Mucosa of descending colon (tissue), 3 donors: ENCODE results near the gene CELF4. TPM values are rescaled to one million over a fixed set of nuclear protein-coding genes. Genes with fewer than 3 reads are reported as not detected.

ENCODE experiments used
- ATAC-seq: fragments of 200-7000 bp; cut with Tn5 transposase; one replicate; pipeline ENCODE4 v1.9.1; 2020; ENCODE audit warnings: mild to moderate bottlenecking, moderate library complexity
- DNase-seq, 3 donors: peaks; one replicate each; pipeline ENCODE4 v3.0.0-alpha.2; 2020
- H3K36me3 ChIP-seq: fragments of 200-600 bp; one replicate; pipeline ENCODE4 v1.8.0; 2021; ENCODE audit warnings: low read depth, mild to moderate bottlenecking
- H3K4me1 ChIP-seq: fragments of 200-600 bp; one replicate; pipeline ENCODE4 v1.8.0; 2021; ENCODE audit warnings: low read depth, mild to moderate bottlenecking
- H3K4me3 ChIP-seq: fragments of 200-600 bp; one replicate; pipeline ENCODE4 v1.8.0; 2021; ENCODE audit warnings: mild to moderate bottlenecking
- H3K9me3 ChIP-seq: fragments of 200-600 bp; one replicate; pipeline ENCODE4 v1.8.0; 2021; ENCODE audit warnings: mild to moderate bottlenecking
- CTCF ChIP-seq: fragments of 200-600 bp; IDR thresholded peaks from one replicate; pipeline ENCODE4 v1.8.0; 2022; ENCODE audit warnings: antibody characterized with exemption, mild to moderate bottlenecking
- intact Hi-C, 2 donors: fragments of 100-400 bp; cut with DNase I in 1 of 2; cut with micrococcal nuclease in 1 of 2; formaldehyde crosslinking; loops; one replicate each; pipeline versions ENCODE4 v1.11.0 to v1.11.1; 2022; cut with DNase I, micrococcal nuclease
- total RNA-seq, 3 donors: library from RNA; stranded (reverse); fragmentation: NEBNext Ultra II Directional in 2 of 3; extraction: Animal tissue kit (Norgen Biotek cat#: 25700) in 2 of 3; gene quantifications; one replicate each; pipeline versions ENCODE4 v1.2.1 to v1.2.4, GENCODE V29; 2021 to 2023
- donor health status: DM: no; HTN: no; CAD: no; lungs with moderate emphysema.
- donor health status: DM: no; HTN: no; CAD: no.
- donor health status: DM: no; HTN: yes; CAD: no.

CELF4 gene
- total RNA-seq, 3 donors from 2014 or later, result 0.32 to 4.4 (median 0.72) TPM

DNA sequence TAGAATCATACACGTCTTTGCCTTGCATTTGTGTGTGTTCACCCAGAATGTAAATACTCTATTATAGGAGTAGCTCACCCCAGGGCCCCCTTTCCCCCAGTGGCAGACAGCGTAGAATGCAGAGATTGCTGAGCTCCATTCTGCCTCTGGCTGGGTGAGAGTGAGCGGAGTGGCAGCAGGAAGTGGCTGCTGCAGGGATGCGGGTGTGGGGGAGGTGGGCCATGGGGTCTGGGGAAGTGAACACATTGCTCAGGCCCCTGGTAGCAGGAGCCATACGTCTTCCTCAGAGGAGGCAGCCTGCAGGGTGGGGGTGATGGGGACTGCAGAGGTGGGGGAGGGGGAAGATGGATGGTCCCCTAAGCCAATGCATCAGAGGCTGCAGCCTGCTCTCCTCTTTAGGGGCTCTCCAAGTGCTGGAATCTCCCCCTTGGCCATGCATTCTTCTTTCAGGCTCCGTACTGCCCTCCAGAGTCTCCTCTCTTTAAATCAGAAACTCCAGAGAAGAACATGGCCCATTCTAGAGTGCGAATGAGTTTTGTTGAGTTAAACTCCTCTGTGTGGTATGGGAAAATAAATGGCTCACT is 72.2 kb downstream of the CELF4 start:
- Histone ChIP-seq H3K4me1 (no peaks in the 10 kb centered on the region), H3K9me3 (no peaks in the 10 kb centered on the region), H3K36me3 (no peaks in the 10 kb centered on the region), H3K4me3 (no peak overlapping the region)
- intact Hi-C loops, result no loop called here
- TF ChIP-seq CTCF, result no peak
- no peak for DNase-seq
- ATAC-seq, result no peak

DNA sequence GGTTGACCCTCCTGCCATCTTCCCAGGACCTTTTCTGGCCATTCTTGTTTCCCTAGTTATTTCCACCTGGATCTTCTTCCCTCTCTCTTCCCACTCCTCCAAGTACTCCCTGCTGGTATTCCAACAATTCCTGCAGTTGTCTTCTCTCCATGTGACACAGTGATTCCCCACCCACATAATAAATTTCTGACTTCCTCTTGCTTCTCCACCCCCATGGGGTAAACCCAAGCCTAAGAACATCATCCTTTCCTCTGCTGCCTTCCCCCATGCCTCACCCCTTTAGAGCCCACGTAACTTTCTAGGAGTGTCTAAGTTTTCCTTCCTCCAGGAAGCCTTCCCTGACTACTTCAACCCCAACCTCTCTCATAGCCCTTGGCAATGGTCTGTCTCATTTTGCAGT is 72.6 kb downstream of the CELF4 start:
- ATAC-seq, result no peak
- Histone ChIP-seq H3K4me1 (no peaks in the 10 kb centered on the region), H3K36me3 (no peaks in the 10 kb centered on the region), H3K4me3 (no peak overlapping the region), H3K9me3 (no peaks in the 10 kb centered on the region)
- TF ChIP-seq CTCF, result no peak
- no peak for DNase-seq
- intact Hi-C loops, result no loop called here

DNA sequence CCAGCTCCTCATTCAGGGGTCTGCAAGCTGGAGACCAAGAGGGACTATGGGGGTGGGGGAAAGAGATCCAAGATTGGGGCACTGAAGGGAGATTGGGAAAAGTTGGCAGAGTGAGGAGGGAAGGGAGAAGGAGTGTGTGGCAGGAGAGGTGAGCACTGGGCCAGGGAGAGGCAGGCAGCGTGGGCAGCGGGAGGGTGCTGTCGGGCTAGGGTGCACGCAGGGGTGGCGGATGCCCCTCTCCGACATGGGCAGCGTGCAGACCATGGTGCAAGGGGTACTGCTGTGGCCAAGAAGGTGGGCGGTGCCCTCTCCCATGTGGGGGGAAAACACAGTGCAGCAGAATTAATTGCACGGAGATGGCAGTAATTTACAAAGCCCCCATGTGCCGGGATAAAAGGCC is 74.1 kb downstream of the CELF4 start:
- DNase-seq (no peak), ATAC-seq (no peak)
- intact Hi-C loops, result no loop called here
- Histone ChIP-seq H3K4me1 (no peaks in the 10 kb centered on the region), H3K9me3 (no peaks in the 10 kb centered on the region), H3K36me3 (no peaks in the 10 kb centered on the region), H3K4me3 (no peak overlapping the region)
- no peak for TF ChIP-seq CTCF

- Histone ChIP-seq H3K9me3 (no peaks in the 10 kb centered on the region), H3K36me3 (no peaks in the 10 kb centered on the region), H3K4me3 (no peak overlapping the region), H3K4me1 (no peaks in the 10 kb centered on the region)
- TF ChIP-seq CTCF, result no peak
- intact Hi-C loops, result no loop called here
- ATAC-seq (no peak), DNase-seq (no peak)
Measured at GRCh38 chr18:37489998-37490397, 75.6 kb downstream of the CELF4 start.

DNA sequence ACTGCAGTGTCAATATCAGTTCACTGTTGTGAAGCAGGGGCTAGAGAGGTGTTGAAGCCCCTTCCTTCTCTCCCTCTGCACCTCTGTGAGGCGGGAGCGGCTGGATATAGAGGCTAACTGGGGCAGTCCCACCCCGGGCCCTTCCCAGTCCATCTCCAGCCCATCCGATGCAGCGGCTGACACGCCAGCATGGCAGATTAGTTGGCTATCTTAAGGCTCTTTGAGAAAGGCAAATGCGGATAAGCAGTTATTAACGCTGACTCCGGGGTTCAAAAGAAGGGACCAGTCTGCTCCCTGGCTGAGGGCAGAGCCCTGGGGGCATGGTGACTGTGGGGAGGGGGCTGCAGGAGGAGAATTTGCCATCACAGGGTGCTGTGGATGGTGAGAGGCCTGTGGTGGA is 76.6 kb downstream of the CELF4 start:
- intact Hi-C loops, result no loop called here
- TF ChIP-seq CTCF, result no peak
- DNase-seq (no peak), ATAC-seq (no peak)
- Histone ChIP-seq H3K36me3 (no peaks in the 10 kb centered on the region), H3K9me3 (no peaks in the 10 kb centered on the region), H3K4me1 (no peaks in the 10 kb centered on the region), H3K4me3 (no peak overlapping the region)

GRCh38 chr18:37487400-37487867 is 78.2 kb downstream of the CELF4 start:
- Histone ChIP-seq H3K4me1 (no peaks in the 10 kb centered on the region), H3K9me3 (no peaks in the 10 kb centered on the region), H3K36me3 (no peaks in the 10 kb centered on the region), H3K4me3 (no peak overlapping the region)
- no peak for ATAC-seq
- intact Hi-C loops, result no loop called here
- no peak for DNase-seq
- TF ChIP-seq CTCF, result no peak
